ENCODE data around the gene TNRC6C.
"Not testable (repeated sequence)": the region's sequence is repeated elsewhere in the genome, so short reads cannot be mapped to it uniquely, and the experiment has no call there.

Gene TNRC6C

DNA sequence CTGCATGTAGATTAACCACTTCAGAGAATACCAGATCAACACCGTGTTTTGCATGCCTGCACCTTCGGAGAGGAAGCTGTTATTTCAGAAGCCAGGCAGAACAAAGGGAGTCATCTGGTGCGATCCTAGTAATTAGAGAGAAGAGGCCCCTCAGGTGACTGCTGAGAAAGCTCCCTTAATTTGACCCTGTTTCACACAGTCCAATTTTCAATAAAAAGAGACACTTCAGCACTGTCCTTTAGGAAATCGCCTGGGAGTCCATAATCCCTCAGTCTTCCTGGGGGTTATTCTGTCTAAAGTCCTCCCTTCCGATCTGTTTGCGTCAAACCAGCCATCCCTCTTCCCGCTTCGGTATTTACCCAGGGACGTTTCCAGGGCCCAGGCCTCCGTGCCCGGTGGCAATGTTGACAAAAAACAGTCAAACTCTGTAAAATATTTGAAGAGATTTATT, 23.4 kb upstream of the TNRC6C start:
- H3K27ac ChIP-seq: no peak overlapping the region
- H3K4me3 ChIP-seq (IDR thresholded peaks at IDR 0.05; ENCODE audit: insufficient read depth, low read depth, low read length): no peak overlapping the region
- no peak overlapping the region for H3K4me2 ChIP-seq
- no peak overlapping the region for H3K9ac ChIP-seq
- no peak overlapping the region for H2AFZ ChIP-seq (ENCODE audit: low read depth)
- TF ChIP-seq, protein P1, sequence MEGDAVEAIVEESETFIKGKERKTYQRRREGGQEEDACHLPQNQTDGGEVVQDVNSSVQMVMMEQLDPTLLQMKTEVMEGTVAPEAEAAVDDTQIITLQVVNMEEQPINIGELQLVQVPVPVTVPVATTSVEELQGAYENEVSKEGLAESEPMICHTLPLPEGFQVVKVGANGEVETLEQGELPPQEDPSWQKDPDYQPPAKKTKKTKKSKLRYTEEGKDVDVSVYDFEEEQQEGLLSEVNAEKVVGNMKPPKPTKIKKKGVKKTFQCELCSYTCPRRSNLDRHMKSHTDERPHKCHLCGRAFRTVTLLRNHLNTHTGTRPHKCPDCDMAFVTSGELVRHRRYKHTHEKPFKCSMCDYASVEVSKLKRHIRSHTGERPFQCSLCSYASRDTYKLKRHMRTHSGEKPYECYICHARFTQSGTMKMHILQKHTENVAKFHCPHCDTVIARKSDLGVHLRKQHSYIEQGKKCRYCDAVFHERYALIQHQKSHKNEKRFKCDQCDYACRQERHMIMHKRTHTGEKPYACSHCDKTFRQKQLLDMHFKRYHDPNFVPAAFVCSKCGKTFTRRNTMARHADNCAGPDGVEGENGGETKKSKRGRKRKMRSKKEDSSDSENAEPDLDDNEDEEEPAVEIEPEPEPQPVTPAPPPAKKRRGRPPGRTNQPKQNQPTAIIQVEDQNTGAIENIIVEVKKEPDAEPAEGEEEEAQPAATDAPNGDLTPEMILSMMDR (conservative IDR thresholded peaks at IDR 0.05; ENCODE audit: low read depth, low read length): no peak
- H4K20me1 ChIP-seq (ENCODE audit: insufficient read depth): no peaks in the 10 kb centered on the region
- no peaks in the 10 kb centered on the region for H3K36me3 ChIP-seq (ENCODE audit: insufficient read depth)
- H3K27me3 ChIP-seq (ENCODE audit: insufficient read depth, low read depth): no peaks in the 10 kb centered on the region
- no peaks in the 10 kb centered on the region for H3K79me2 ChIP-seq (ENCODE audit: insufficient read depth, low read depth)
- H3K4me1 ChIP-seq (ENCODE audit: low read depth, poor library complexity, severe bottlenecking): no peaks in the 10 kb centered on the region

DNA sequence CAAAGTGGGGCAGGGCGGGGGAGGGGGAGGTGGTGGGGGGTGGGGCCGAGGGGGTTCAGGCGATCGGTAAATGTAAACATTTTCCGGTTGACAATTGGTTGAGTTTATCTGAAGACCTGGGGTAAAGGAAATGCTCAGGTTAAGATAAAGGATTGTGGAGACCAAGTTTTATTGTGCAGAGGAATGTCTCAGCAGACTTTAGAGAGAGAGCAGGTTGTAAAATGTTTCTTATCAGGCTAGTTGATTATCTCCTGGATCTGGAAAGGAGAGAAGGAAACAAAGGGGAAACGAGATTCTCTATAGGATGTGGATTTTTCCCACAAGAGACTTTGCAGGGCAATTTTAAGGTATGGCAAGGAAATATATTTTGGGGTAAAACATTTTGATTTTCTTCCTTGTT, 22.8 kb upstream of the TNRC6C start:
- H3K9ac ChIP-seq; H3K79me2 ChIP-seq (ENCODE audit: insufficient read depth, low read depth); H3K4me1 ChIP-seq (ENCODE audit: low read depth, poor library complexity, severe bottlenecking); H3K27me3 ChIP-seq (ENCODE audit: insufficient read depth, low read depth); H3K36me3 ChIP-seq (ENCODE audit: insufficient read depth); H3K27ac ChIP-seq; H3K4me3 ChIP-seq (IDR thresholded peaks at IDR 0.05; ENCODE audit: insufficient read depth, low read depth, low read length); H2AFZ ChIP-seq (ENCODE audit: low read depth); H4K20me1 ChIP-seq (ENCODE audit: insufficient read depth); H3K4me2 ChIP-seq: not testable (repeated sequence)

DNA sequence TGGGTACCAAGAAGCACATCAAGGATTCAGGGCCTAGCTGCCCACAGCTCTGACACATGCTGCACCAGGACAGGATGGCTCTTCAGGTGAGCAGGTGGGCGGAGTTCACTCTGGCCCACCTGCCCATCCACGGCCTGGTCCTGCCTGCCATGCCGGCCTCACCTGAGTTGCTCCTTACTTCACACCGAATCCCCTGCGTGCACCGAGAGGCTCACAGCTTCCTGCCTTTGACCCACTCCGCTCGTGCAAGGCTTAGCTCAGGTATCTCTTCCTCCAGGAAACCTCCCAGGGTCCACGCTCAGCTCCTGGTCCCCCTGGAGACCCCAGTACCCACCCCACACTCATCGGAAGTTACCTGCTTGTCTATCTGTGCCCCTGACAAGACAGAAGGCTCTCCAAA, 21.6 kb upstream of the TNRC6C start:
- TF ChIP-seq, protein P1 (conservative IDR thresholded peaks at IDR 0.05; ENCODE audit: low read depth, low read length): no peak
- H3K36me3 ChIP-seq (ENCODE audit: insufficient read depth): no peaks in the 10 kb centered on the region
- no peak overlapping the region for H3K4me3 ChIP-seq (IDR thresholded peaks at IDR 0.05; ENCODE audit: insufficient read depth, low read depth, low read length)
- no peak overlapping the region for H3K27ac ChIP-seq
- no peaks in the 10 kb centered on the region for H4K20me1 ChIP-seq (ENCODE audit: insufficient read depth)
- H3K79me2 ChIP-seq (ENCODE audit: insufficient read depth, low read depth): no peaks in the 10 kb centered on the region
- no peaks in the 10 kb centered on the region; the same call in 1 of the 2 replicates for H3K27me3 ChIP-seq (ENCODE audit: insufficient read depth, low read depth)
- H2AFZ ChIP-seq (ENCODE audit: low read depth): no peak overlapping the region
- H3K9ac ChIP-seq: no peak overlapping the region
- no peak overlapping the region for H3K4me2 ChIP-seq
- H3K4me1 ChIP-seq (ENCODE audit: low read depth, poor library complexity, severe bottlenecking): no peaks in the 10 kb centered on the region

DNA sequence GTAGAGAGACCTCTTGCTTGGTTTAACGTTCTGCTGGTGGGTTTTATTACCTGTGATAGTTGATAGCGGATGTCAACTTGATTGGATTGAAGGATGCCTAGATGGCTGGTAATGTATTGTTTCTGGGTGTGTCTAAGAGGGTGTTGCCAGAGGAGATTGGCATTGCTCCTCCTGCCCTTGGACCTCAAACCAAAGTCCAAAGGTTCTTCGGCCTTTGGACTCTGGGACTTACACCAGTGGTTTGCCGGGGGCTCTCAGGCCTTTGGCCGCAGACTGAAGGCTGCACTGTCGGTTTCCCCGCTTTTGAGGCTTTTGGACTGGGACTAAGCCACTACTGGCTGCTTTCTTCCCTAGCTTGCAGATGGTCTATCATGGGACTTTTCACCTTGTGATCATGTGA, 17.5 kb upstream of the TNRC6C start:
- Histone ChIP-seq H3K36me3 (ENCODE audit: insufficient read depth) (no peaks in the 10 kb centered on the region), H3K4me2 (no peak overlapping the region), H2AFZ (ENCODE audit: low read depth) (no peak overlapping the region), H3K4me3 (IDR thresholded peaks at IDR 0.05; ENCODE audit: insufficient read depth, low read depth, low read length) (no peak overlapping the region), H3K4me1 (ENCODE audit: low read depth, poor library complexity, severe bottlenecking) (no peaks in the 10 kb centered on the region), H3K27me3 (ENCODE audit: insufficient read depth, low read depth) (no peaks in the 10 kb centered on the region; the same call in 1 of the 2 replicates), H3K9ac (no peak overlapping the region), H3K27ac (no peak overlapping the region), H4K20me1 (ENCODE audit: insufficient read depth) (no peaks in the 10 kb centered on the region), H3K79me2 (ENCODE audit: insufficient read depth, low read depth) (no peaks in the 10 kb centered on the region)
- TF ChIP-seq, protein P1 (conservative IDR thresholded peaks at IDR 0.05; ENCODE audit: low read depth, low read length): no peak

DNA sequence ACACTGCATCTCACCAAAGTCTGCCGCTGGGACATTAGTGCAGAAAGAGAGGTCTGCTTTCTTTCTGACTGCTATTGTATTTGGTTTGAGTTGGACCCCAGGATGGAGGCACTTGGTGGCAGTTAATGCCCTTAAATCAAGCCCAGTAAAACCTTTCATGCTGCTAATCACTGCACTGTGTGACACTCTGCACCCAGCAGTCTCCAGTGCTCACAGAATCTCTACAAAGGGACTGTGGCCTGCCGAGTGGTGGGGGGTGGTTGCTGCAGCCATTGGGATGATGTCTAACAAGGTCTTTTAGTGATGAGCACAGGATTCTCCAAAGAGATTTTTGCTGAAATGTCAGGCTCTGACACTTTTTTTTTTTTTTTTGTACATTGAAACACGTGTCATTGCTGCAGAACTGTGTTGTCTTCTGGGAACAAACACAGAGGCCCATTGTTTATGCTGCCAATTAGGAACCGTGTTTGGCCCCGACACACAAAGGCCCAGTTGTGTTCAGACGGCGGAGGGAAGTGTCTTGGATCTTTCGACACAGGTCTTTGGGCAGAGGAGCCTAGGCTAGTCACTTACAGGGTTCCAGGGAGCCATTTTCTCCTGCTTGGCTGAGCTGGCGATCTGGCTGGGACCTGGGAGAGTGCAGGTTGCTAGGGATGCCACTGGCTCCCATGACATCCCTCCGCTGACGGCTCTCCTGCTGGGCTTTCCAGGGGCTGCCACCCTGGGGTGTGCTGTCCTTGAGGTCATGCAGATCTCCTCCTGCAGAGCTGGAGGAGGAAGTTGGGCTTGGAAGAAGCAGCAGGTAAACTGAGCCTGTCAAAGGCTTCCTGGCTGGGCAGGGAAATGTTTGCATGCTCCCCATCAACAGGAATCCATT, 16.2 kb upstream of the TNRC6C start:
- Histone ChIP-seq H3K36me3 (ENCODE audit: insufficient read depth) (no peaks in the 10 kb centered on the region), H3K79me2 (ENCODE audit: insufficient read depth, low read depth) (no peaks in the 10 kb centered on the region)

More for the DNA sequence above, 16.2 kb upstream of the TNRC6C start:
- H3K27ac ChIP-seq: no peak overlapping the region
- no peak overlapping the region for H3K4me2 ChIP-seq
- H2AFZ ChIP-seq (ENCODE audit: low read depth): no peak overlapping the region
- no peak overlapping the region for H3K4me3 ChIP-seq (IDR thresholded peaks at IDR 0.05; ENCODE audit: insufficient read depth, low read depth, low read length)
- H3K27me3 ChIP-seq (ENCODE audit: insufficient read depth, low read depth): no peaks in the 10 kb centered on the region; the same call in 1 of the 2 replicates
- no peaks in the 10 kb centered on the region for H3K4me1 ChIP-seq (ENCODE audit: low read depth, poor library complexity, severe bottlenecking)
- H3K9ac ChIP-seq: no peak overlapping the region
- TF ChIP-seq, protein P1 (conservative IDR thresholded peaks at IDR 0.05; ENCODE audit: low read depth, low read length): no peak
- H4K20me1 ChIP-seq (ENCODE audit: insufficient read depth): no peaks in the 10 kb centered on the region

Measured in KMS-11 (cell line).